IgD-negative memory B cell (primary cell): ENCODE data around the gene CACNA1D. TPM values are rescaled to one million over a fixed set of nuclear protein-coding genes. Genes with fewer than 3 reads are reported as not detected.

ENCODE experiments used
- H3K27ac Mint-ChIP-seq, 3 donors: one replicate each; pipeline ENCODE4 v1.8.0; 2020 to 2022; ENCODE audit warnings: mild to moderate bottlenecking in 3 of 3, mixed read lengths in 3 of 3, moderate library complexity in 1 of 3
- H3K27me3 Mint-ChIP-seq: one replicate; pipeline ENCODE4 v1.8.0; 2021; ENCODE audit warnings: mixed read lengths
- H3K36me3 Mint-ChIP-seq: one replicate; pipeline ENCODE4 v1.8.0; 2020; ENCODE audit warnings: mild to moderate bottlenecking, mixed read lengths
- H3K4me1 Mint-ChIP-seq, 3 donors: one replicate each; pipeline ENCODE4 v1.8.0; 2020 to 2022; ENCODE audit warnings: mixed read lengths in 3 of 3, mild to moderate bottlenecking in 1 of 3
- H3K4me3 Mint-ChIP-seq, 4 donors: one replicate each; pipeline ENCODE4 v1.8.0; 2020 to 2022; ENCODE audit warnings: mild to moderate bottlenecking in 4 of 4, mixed read lengths in 4 of 4, moderate library complexity in 3 of 4
- H3K9me3 Mint-ChIP-seq, 3 donors: one replicate each; pipeline ENCODE4 v1.8.0; 2020 to 2021; ENCODE audit warnings: mixed read lengths in 3 of 3, mild to moderate bottlenecking in 1 of 3
- polyA plus RNA-seq: library from polyadenylated mRNA; unstranded; fragments of 300-500 nt; fragmentation: Illumina TruSeq; gene quantifications from one replicate; pipeline ENCODE4 v1.2.3, GENCODE V29; 2021

Gene CACNA1D
- polyA plus RNA-seq, 1 donor from 2014 or later = not detected

GRCh38 chr3:53764026-53764775 is 269.8 kb downstream of the CACNA1D start:
- Mint-ChIP-seq H3K27me3 (peaks cover 6% of the 10 kb centered on the region), H3K27ac (no peak overlapping the region), H3K36me3 (no peaks in the 10 kb centered on the region), H3K4me3 (no peak overlapping the region), H3K9me3 (no peaks in the 10 kb centered on the region), H3K4me1 (no peaks in the 10 kb centered on the region)

- Mint-ChIP-seq H3K27me3 (peaks cover 6% of the 10 kb centered on the region), H3K4me3 (no peak overlapping the region), H3K27ac (no peak overlapping the region), H3K9me3 (no peaks in the 10 kb centered on the region), H3K4me1 (peaks cover 0 to 2% (median 0%) of the 10 kb centered on the region in 3 donors), H3K36me3 (no peaks in the 10 kb centered on the region)
Measured at GRCh38 chr3:53765753-53766152, 271.3 kb downstream of the CACNA1D start.

- no peak overlapping the region for H3K27ac Mint-ChIP-seq
- no peaks in the 10 kb centered on the region for H3K36me3 Mint-ChIP-seq
- peaks cover 6% of the 10 kb centered on the region for H3K27me3 Mint-ChIP-seq
- peaks cover 0 to 2% (median 0%) of the 10 kb centered on the region in 3 donors for H3K4me1 Mint-ChIP-seq
- no peaks in the 10 kb centered on the region for H3K9me3 Mint-ChIP-seq
- H3K4me3 Mint-ChIP-seq = no peak overlapping the region
Measured at GRCh38 chr3:53766706-53767105, 272.3 kb downstream of the CACNA1D start.

- Mint-ChIP-seq H3K27me3 (peaks cover 8% of the 10 kb centered on the region), H3K27ac (no peak overlapping the region), H3K4me3 (peak overlapping the region in 1 of 4 donors; percentile 81), H3K9me3 (no peaks in the 10 kb centered on the region), H3K36me3 (no peaks in the 10 kb centered on the region), H3K4me1 (peaks cover under 1 to 8% (median 2%) of the 10 kb centered on the region in 3 donors)
Measured at GRCh38 chr3:53768478-53769459, 274.4 kb downstream of the CACNA1D start.

- peaks cover 7% of the 10 kb centered on the region for H3K27me3 Mint-ChIP-seq
- H3K9me3 Mint-ChIP-seq = no peaks in the 10 kb centered on the region
- peaks cover 2% of the 10 kb centered on the region for H3K36me3 Mint-ChIP-seq
- H3K4me1 Mint-ChIP-seq = peaks cover 5 to 18% (median 8%) of the 10 kb centered on the region in 3 donors
- H3K27ac Mint-ChIP-seq = no peak overlapping the region
- H3K4me3 Mint-ChIP-seq = no peak overlapping the region
Measured at GRCh38 chr3:53772562-53772961, 278.2 kb downstream of the CACNA1D start.

- peaks cover 7% of the 10 kb centered on the region for H3K27me3 Mint-ChIP-seq
- H3K4me3 Mint-ChIP-seq = peak overlapping the region in 2 of 4 donors; percentile 30 to 41
- no peak overlapping the region for H3K27ac Mint-ChIP-seq
- peaks cover 5 to 18% (median 8%) of the 10 kb centered on the region in 3 donors for H3K4me1 Mint-ChIP-seq
- no peaks in the 10 kb centered on the region for H3K9me3 Mint-ChIP-seq
- peaks cover 2% of the 10 kb centered on the region for H3K36me3 Mint-ChIP-seq
Measured at GRCh38 chr3:53773021-53773436, 278.6 kb downstream of the CACNA1D start.

- peaks cover 4% of the 10 kb centered on the region for H3K27me3 Mint-ChIP-seq
- H3K9me3 Mint-ChIP-seq = no peaks in the 10 kb centered on the region
- H3K4me1 Mint-ChIP-seq = peaks cover 5 to 18% (median 8%) of the 10 kb centered on the region in 3 donors
- peaks cover 2% of the 10 kb centered on the region for H3K36me3 Mint-ChIP-seq
- no peak overlapping the region for H3K27ac Mint-ChIP-seq
- peak overlapping the region in 2 of 4 donors; percentile 30 to 84 for H3K4me3 Mint-ChIP-seq
Measured at GRCh38 chr3:53773611-53774368, 279.4 kb downstream of the CACNA1D start.

- H3K27ac Mint-ChIP-seq = peak overlapping the region in 1 of 3 donors; percentile 65
Measured at GRCh38 chr3:53774414-53774813, 280.0 kb downstream of the CACNA1D start.

GRCh38 chr3:53775018-53775417 is 280.6 kb downstream of the CACNA1D start:
- Mint-ChIP-seq H3K4me1 (peaks cover 5 to 17% (median 8%) of the 10 kb centered on the region in 3 donors), H3K36me3 (peaks cover 2% of the 10 kb centered on the region), H3K9me3 (no peaks in the 10 kb centered on the region), H3K27me3 (peaks cover 2% of the 10 kb centered on the region), H3K4me3 (no peak overlapping the region), H3K27ac (peak overlapping the region in 1 of 3 donors; percentile 65)

More at GRCh38 chr3:53774414-53774813, 280.0 kb downstream of the CACNA1D start:
- H3K4me1 Mint-ChIP-seq = peaks cover 5 to 18% (median 8%) of the 10 kb centered on the region in 3 donors
- H3K27me3 Mint-ChIP-seq = peaks cover 2% of the 10 kb centered on the region
- no peaks in the 10 kb centered on the region for H3K9me3 Mint-ChIP-seq
- H3K36me3 Mint-ChIP-seq = peaks cover 2% of the 10 kb centered on the region
- H3K4me3 Mint-ChIP-seq = no peak overlapping the region

GRCh38 chr3:53775834-53776251 is 281.4 kb downstream of the CACNA1D start:
- Mint-ChIP-seq H3K4me3 (no peak overlapping the region), H3K27me3 (peaks cover 2% of the 10 kb centered on the region), H3K9me3 (no peaks in the 10 kb centered on the region), H3K27ac (peak overlapping the region in 1 of 3 donors; percentile 89), H3K4me1 (peaks cover 5 to 17% (median 8%) of the 10 kb centered on the region in 3 donors), H3K36me3 (peaks cover 2% of the 10 kb centered on the region)

- Mint-ChIP-seq H3K9me3 (no peaks in the 10 kb centered on the region), H3K27ac (peak overlapping the region in 1 of 3 donors; percentile 32), H3K36me3 (peaks cover 2% of the 10 kb centered on the region), H3K27me3 (peaks cover 2% of the 10 kb centered on the region), H3K4me1 (peaks cover 5 to 17% (median 8%) of the 10 kb centered on the region in 3 donors), H3K4me3 (no peak overlapping the region)
Measured at GRCh38 chr3:53776494-53777101, 282.2 kb downstream of the CACNA1D start.

- Mint-ChIP-seq H3K27ac (no peak overlapping the region), H3K27me3 (no peaks in the 10 kb centered on the region)
Measured at GRCh38 chr3:53777468-53777867, 283.1 kb downstream of the CACNA1D start.

GRCh38 chr3:53778153-53778552 is 283.7 kb downstream of the CACNA1D start:
- H3K4me3 Mint-ChIP-seq = no peak overlapping the region
- H3K4me1 Mint-ChIP-seq = peaks cover 5 to 17% (median 5%) of the 10 kb centered on the region in 3 donors
- H3K36me3 Mint-ChIP-seq = peaks cover 2% of the 10 kb centered on the region
- H3K27ac Mint-ChIP-seq = no peak overlapping the region
- H3K27me3 Mint-ChIP-seq = no peaks in the 10 kb centered on the region
- H3K9me3 Mint-ChIP-seq = no peaks in the 10 kb centered on the region

More at GRCh38 chr3:53777468-53777867, 283.1 kb downstream of the CACNA1D start:
- peaks cover 5 to 17% (median 8%) of the 10 kb centered on the region in 3 donors for H3K4me1 Mint-ChIP-seq
- no peak overlapping the region for H3K4me3 Mint-ChIP-seq
- H3K9me3 Mint-ChIP-seq = no peaks in the 10 kb centered on the region
- H3K36me3 Mint-ChIP-seq = peaks cover 2% of the 10 kb centered on the region

GRCh38 chr3:53780171-53780570 is 285.8 kb downstream of the CACNA1D start:
- no peaks in the 10 kb centered on the region for H3K9me3 Mint-ChIP-seq
- no peak overlapping the region for H3K27ac Mint-ChIP-seq
- no peak overlapping the region for H3K4me3 Mint-ChIP-seq
- H3K36me3 Mint-ChIP-seq = no peaks in the 10 kb centered on the region
- H3K27me3 Mint-ChIP-seq = peaks cover 2% of the 10 kb centered on the region
- no peaks in the 10 kb centered on the region for H3K4me1 Mint-ChIP-seq
